Spleen (tissue), 11 donors: Measurements from ENCODE around the gene C16orf82. TPM values are rescaled to one million over a fixed set of nuclear protein-coding genes. Genes with fewer than 3 reads are reported as not detected.

Experiments
- DNase-seq: peaks from one replicate; pipeline ENCODE4 v3.0.0-alpha.2; 2020
- H3K27ac ChIP-seq, 8 donors: fragments of 200-600 bp; sonication (generic) in 7 of 8; 1 replicate in 4 of 8; 2 replicates in 4 of 8; pipeline versions ENCODE4 v1.5.0 to v1.8.0; 2016 to 2021; ENCODE audit warnings: inconsistent platforms in 4 of 8, mild to moderate bottlenecking in 4 of 8, moderate library complexity in 1 of 8
- H3K27me3 ChIP-seq, 7 donors: fragments of 200-600 bp; sonication (generic) in 6 of 7; replicated peaks in 1 of 7; 1 replicate in 4 of 7; 2 replicates in 3 of 7; pipeline versions ENCODE4 v1.5.0 to v1.8.0; 2016 to 2021; ENCODE audit warnings: inconsistent platforms in 3 of 7, mild to moderate bottlenecking in 1 of 7
- H3K36me3 ChIP-seq, 6 donors: fragments of 200-600 bp; sonication (generic) in 5 of 6; 1 replicate in 4 of 6; 2 replicates in 2 of 6; pipeline versions ENCODE4 v1.5.0 to v1.8.0; 2016 to 2021; ENCODE audit warnings: inconsistent platforms in 2 of 6
- H3K4me1 ChIP-seq, 6 donors: fragments of 200-600 bp; sonication (generic) in 5 of 6; 1 replicate in 3 of 6; 2 replicates in 3 of 6; pipeline versions ENCODE4 v1.5.0 to v1.8.0; 2016 to 2021; ENCODE audit warnings: inconsistent platforms in 3 of 6
- H3K4me3 ChIP-seq, 8 donors: fragments of 200-600 bp; sonication (generic) in 7 of 8; 1 replicate in 4 of 8; 2 replicates in 4 of 8; pipeline versions ENCODE4 v1.5.0 to v1.8.0; 2016 to 2021; ENCODE audit warnings: inconsistent platforms in 4 of 8, mild to moderate bottlenecking in 4 of 8, moderate library complexity in 2 of 8
- H3K9me3 ChIP-seq, 8 donors: fragments of 200-600 bp; sonication (generic) in 7 of 8; 1 replicate in 4 of 8; 2 replicates in 4 of 8; pipeline versions ENCODE4 v1.5.0 to v1.8.0; 2016 to 2021; ENCODE audit warnings: inconsistent platforms in 4 of 8
- POLR2A ChIP-seq, 3 donors: fragments of 450-650 bp; IDR thresholded peaks; one replicate each; pipeline ENCODE4 v1.5.1; 2017; ENCODE audit warnings: antibody characterized with exemption in 3 of 3, mild to moderate bottlenecking in 1 of 3
- POLR2AphosphoS5 ChIP-seq, 3 donors: sonication (generic); formaldehyde crosslinking; IDR thresholded peaks; one replicate each; pipeline ENCODE4 v1.5.1; 2017; ENCODE audit warnings: antibody characterized with exemption in 3 of 3
- WGBS, 5 donors: extraction: QIAGEN DNeasy Blood & Tissue Kit in 3 of 5; methylation state at CpG; one replicate each; pipeline versions ENCODE4 v1.1.5 to v1.1.7; 2013 to 2018; 5-methylcytosine and 5-hydroxymethylcytosine counted together
- intact Hi-C: fragments of 100-400 bp; cut with DNase I; formaldehyde crosslinking; loops from one replicate; pipeline ENCODE4 v1.15.0; 2023; ENCODE audit warnings: low total_unique reads
- polyA plus RNA-seq, 3 donors: library from polyadenylated mRNA; stranded (reverse); fragments of 200-250 nt; gene quantifications; one replicate each; pipeline ENCODE4 v1.2.1, GENCODE V29; 2013
- total RNA-seq, 7 donors: library from RNA; depleted of rRNA in 3 of 7; stranded (reverse); fragments of >200 nt in 3 of 7; fragmentation: NEBNext Ultra II Directional in 4 of 7; extraction: Animal tissue kit (Norgen Biotek cat#: 25700) in 4 of 7; gene quantifications; one replicate each; pipeline versions ENCODE4 v1.1.0 to v1.2.1, GENCODE V29; 2016 to 2021
- TF ChIP-seq, protein P1 (sequence below), 11 experiments: fragments of 200-600 bp in 7 of 11; fragments of 450-650 bp in 4 of 11; sonication (generic) in 4 of 11; IDR thresholded peaks in 8 of 11; conservative IDR thresholded peaks in 3 of 11; 1 replicate in 7 of 11; 2 replicates in 4 of 11; pipeline versions ENCODE4 v1.4.0 to v1.8.0; 2016 to 2021; ENCODE audit warnings: antibody characterized with exemption in 11 of 11, inconsistent platforms in 4 of 11, mild to moderate bottlenecking in 1 of 11
- donor health status: healthy with polysubstance abuse.
- donor health status: DM: no; HTN: no; CAD: no; lungs with moderate emphysema.
- donor health status: DM: no; HTN: no; CAD: no.
- donor health status: Bipolar disorder and iron deficiency.
- donor health status: healthy.
- donor health status: DM: no; HTN: no; CAD: no.
- donor health status: DM: yes; HTN: yes; CAD: no.

C16orf82 gene
- total and polyA plus RNA-seq, 10 donors = not detected

DNA sequence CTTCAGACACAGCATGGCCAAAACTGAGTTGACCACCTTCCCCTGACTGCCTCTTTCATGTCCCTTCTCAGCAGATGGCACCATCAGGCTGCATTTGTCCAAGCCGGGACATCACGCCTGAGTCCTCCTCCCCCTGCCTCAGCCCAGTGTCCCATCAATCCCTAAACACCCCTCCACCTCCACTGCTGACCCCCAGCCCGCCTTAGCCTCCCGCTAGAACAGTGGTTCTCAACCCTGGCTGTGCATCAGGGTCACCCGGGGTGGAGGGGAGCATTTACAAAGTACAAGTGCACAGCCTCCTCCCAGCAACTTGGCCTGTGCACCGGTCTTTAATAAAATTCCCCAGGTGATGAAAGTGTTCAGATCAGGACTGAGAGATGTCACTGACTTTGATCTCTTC lies 4.0 kb downstream of the C16orf82 start:
- Histone ChIP-seq H3K4me1 (no peaks in the 10 kb centered on the region), H3K36me3 (no peaks in the 10 kb centered on the region), H3K9me3 (peaks cover 0 to 16% (median 4%) of the 10 kb centered on the region in 8 donors), H3K27ac (no peak overlapping the region), H3K4me3 (no peak overlapping the region), H3K27me3 (peaks cover 0 to 26% (median 0%) of the 10 kb centered on the region in 7 donors)
- intact Hi-C loops = no loop called here
- 76 to 88% (median 81%) methylated on average over 6 of the region's 6 CpGs for WGBS, 5 donors
- no peak for DNase-seq
- TF ChIP-seq POLR2A (IDR thresholded peaks at IDR 0.05) (no peak), POLR2AphosphoS5 (IDR thresholded peaks at IDR 0.05) (no peak)
- TF ChIP-seq, protein P1, sequence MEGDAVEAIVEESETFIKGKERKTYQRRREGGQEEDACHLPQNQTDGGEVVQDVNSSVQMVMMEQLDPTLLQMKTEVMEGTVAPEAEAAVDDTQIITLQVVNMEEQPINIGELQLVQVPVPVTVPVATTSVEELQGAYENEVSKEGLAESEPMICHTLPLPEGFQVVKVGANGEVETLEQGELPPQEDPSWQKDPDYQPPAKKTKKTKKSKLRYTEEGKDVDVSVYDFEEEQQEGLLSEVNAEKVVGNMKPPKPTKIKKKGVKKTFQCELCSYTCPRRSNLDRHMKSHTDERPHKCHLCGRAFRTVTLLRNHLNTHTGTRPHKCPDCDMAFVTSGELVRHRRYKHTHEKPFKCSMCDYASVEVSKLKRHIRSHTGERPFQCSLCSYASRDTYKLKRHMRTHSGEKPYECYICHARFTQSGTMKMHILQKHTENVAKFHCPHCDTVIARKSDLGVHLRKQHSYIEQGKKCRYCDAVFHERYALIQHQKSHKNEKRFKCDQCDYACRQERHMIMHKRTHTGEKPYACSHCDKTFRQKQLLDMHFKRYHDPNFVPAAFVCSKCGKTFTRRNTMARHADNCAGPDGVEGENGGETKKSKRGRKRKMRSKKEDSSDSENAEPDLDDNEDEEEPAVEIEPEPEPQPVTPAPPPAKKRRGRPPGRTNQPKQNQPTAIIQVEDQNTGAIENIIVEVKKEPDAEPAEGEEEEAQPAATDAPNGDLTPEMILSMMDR (IDR thresholded peaks at IDR 0.05 in 8 of 11, conservative IDR thresholded peaks at IDR 0.05 in 3 of 11) = no peak

DNA sequence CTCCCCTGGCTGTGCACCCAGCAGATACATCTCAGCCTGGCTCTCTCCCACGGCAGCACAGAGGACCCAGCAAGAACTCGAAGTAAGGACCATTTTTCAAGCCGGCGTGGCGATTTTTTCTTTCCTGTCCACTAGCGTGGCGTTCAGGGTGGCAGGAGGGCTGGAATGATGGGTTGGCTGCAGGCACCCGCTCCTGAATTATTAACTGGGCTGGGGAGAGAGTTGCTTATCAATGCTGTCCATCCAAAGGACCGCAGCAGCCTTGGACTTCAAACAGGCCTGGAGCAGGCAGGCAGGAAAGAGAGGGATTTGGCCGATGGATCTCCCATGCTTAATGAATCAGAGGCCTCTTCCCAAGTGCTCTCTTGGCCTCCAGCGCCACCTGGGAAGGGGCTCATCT lies 7.0 kb downstream of the C16orf82 start:
- Histone ChIP-seq H3K36me3 (no peaks in the 10 kb centered on the region), H3K4me1 (no peaks in the 10 kb centered on the region), H3K27ac (no peak overlapping the region), H3K9me3 (peaks cover 0 to 22% (median 4%) of the 10 kb centered on the region in 8 donors), H3K27me3 (peaks cover 0 to 14% (median 0%) of the 10 kb centered on the region in 7 donors), H3K4me3 (no peak overlapping the region)
- intact Hi-C loops = no loop called here
- DNase-seq = peak; percentile 57
- TF ChIP-seq, protein P1 (IDR thresholded peaks at IDR 0.05 in 8 of 11, conservative IDR thresholded peaks at IDR 0.05 in 3 of 11) = no peak
- TF ChIP-seq POLR2AphosphoS5 (IDR thresholded peaks at IDR 0.05) (no peak), POLR2A (IDR thresholded peaks at IDR 0.05) (no peak)
- 82 to 87% (median 83%) methylated on average over 11 of the region's 11 CpGs for WGBS, 5 donors

DNA sequence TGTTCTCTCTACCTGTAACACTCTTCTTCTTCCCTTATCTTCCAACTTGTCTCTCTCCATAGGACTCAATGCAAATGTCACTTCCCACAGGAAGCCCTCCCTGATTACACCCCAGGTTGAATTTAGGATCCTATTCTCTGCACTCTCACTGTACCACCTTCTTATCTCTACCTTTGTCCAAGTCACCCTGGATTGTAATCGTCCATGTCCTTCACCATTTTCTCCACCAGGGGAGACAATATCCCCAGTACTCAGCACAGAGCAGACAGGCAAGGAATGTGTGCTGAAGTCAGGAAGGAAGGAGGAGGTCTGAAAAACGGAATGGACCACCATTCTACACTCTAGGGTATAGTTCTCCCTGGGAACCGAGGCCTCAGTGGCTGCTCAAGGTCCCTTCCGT lies 14.2 kb downstream of the C16orf82 start:
- intact Hi-C loops = no loop called here
- Histone ChIP-seq H3K27ac (no peak overlapping the region), H3K4me3 (no peak overlapping the region), H3K36me3 (no peaks in the 10 kb centered on the region), H3K9me3 (peaks cover 0 to 7% (median 0%) of the 10 kb centered on the region in 8 donors), H3K27me3 (peaks cover 0 to 70% (median 11%) of the 10 kb centered on the region in 7 donors), H3K4me1 (no peaks in the 10 kb centered on the region)
- WGBS, 5 donors = 8 to 24% (median 19%) methylated on average over 4 of the region's 4 CpGs
- TF ChIP-seq POLR2AphosphoS5 (IDR thresholded peaks at IDR 0.05) = no peak
- TF ChIP-seq, protein P1 (IDR thresholded peaks at IDR 0.05 in 8 of 11, conservative IDR thresholded peaks at IDR 0.05 in 3 of 11) = peak in 1 of 11 experiments; percentile 18
- DNase-seq = no peak

DNA sequence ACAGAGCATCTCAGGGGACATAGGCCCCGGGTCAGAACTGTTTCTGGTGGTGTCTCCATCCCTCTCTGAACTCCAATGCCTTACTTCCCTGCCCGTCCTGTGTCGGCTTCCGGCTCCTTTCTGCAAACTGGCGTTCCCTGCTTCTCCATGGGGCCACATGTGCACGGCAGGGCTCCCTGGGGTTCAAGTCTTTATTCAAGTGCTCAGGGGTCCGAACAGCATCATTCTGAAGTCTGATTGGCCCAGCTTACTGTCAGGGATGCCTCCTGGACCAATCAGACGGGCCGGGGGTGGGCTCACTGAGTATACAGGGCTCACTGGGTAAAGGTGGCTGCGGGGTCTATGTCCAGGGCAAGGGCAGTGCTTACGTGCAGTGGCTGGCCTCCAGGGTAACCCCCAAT lies 17.1 kb downstream of the C16orf82 start:
- WGBS, 5 donors = 43 to 61% (median 50%) methylated on average over 9 to 11 of the region's 11 CpGs
- Histone ChIP-seq H3K27me3 (peaks cover 0 to 81% (median 11%) of the 10 kb centered on the region in 7 donors), H3K4me3 (no peak overlapping the region), H3K9me3 (no peaks in the 10 kb centered on the region), H3K4me1 (no peaks in the 10 kb centered on the region), H3K36me3 (no peaks in the 10 kb centered on the region), H3K27ac (no peak overlapping the region)
- intact Hi-C loops = no loop called here
- DNase-seq = peak; percentile 47
- TF ChIP-seq POLR2A (IDR thresholded peaks at IDR 0.05) (no peak), POLR2AphosphoS5 (IDR thresholded peaks at IDR 0.05) (no peak)
- TF ChIP-seq, protein P1 (IDR thresholded peaks at IDR 0.05 in 8 of 11, conservative IDR thresholded peaks at IDR 0.05 in 3 of 11) = no peak
